NCI-H524 (cell line): Measurements from ENCODE around the gene TSEN54.
"Not testable (repeated sequence)": the region's sequence is repeated elsewhere in the genome, so short reads cannot be mapped to it uniquely, and the experiment has no call there.

Experiments
- DNase-seq, 2 experiments: peaks; one replicate each; lab custom pipeline; 2025; lab: John Stamatoyannopoulos, UW

Gene TSEN54

DNA sequence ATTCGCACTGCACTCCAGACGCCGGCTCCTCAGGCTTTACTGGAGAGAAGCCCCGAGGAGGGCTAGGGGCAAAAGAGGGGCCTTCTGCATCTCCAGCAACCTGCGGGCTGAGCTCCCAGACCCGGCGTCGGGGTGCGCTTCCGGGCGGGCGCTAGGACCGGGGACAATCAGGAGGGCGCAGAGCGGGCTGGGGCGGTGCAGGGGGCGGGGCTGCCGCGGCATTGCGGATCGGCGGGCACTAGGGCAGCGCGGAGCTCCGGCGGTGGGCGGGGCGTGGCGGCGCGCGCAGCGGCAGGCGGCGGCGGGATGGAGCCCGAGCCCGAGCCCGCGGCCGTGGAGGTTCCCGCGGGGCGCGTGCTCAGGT, at the start of gene TSEN54:
TSS of gene TSEN54 (plus strand) at position 274 of the 364 bp plus-strand sequence. CDS start at position 307, 33 bp downstream.
- DNase-seq = peak; percentile 91 to 95

DNA sequence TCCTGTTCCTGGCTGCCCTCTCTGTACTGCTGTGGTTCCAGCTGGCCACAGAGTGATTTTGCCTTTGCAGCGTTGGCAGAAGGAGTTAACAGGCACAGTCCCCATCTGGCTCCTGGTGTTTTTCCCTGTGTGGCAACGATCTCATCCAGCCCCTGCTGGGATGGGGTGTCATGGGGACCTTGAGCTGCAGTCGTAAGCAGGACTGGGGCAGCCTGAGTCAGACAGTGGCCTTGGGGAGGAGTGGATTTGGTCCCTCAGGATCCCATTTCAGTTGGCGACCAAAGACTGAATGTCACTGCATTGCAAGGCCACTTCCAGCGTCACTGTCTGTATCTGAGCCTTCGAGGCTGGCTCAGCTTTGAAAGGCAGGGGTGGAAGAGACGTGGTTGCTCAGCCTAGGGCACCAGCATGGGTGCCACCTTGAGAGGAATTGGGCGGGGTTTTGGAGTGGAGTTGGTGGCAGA, 48.0 kb upstream of the TSEN54 start:
- DNase-seq = peak in 1 of 2 experiments; percentile 22

DNA sequence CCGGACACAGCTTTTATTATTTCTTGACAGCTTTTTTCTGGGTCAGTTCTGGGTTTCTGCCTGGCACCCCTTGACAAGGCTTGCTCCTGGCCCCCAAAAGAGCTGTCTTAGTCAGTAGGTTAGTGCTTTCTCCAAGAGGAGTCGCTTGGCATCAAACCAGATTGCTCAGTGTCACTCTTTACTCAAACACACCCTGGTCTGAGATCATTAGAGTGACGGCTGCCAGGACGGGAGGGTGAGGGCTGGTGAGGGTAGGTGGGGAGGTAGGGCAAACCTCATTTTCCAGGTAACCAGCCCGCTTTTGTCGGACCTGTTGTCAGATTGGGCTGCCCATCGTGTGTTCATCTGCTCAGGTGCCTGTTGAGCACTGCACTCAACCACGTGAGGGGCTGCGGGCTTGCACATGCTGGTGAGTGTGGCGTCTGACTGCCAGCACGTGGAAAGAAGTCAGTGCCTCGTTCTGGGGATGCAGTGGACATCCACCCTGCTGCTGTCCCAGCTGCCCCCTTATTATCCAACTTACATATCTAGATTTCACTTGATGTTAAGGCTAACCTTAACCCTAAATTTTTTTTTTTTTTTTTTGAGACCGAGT, 47.5 kb upstream of the TSEN54 start:
- no peak for DNase-seq

DNA sequence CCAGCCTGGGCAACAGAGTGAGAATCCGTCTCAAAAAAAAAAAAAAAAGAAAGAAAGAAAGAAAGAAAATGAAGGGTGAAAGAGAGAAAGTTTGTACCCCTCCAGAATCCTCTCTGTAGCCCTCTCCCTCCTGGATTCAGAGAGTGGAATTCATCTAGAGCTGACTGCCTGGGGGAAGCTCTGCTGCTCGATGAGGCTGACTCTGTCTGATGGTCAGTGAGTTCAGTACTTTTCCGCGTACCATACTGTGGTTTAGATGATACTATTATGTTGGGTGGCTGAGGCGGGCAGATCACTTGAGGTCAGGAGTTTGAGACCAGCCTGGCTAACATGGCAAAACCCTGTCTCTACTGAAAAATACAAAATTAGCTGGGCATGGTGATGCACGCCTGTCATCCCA, 45.1 kb upstream of the TSEN54 start:
- no peak for DNase-seq

DNA sequence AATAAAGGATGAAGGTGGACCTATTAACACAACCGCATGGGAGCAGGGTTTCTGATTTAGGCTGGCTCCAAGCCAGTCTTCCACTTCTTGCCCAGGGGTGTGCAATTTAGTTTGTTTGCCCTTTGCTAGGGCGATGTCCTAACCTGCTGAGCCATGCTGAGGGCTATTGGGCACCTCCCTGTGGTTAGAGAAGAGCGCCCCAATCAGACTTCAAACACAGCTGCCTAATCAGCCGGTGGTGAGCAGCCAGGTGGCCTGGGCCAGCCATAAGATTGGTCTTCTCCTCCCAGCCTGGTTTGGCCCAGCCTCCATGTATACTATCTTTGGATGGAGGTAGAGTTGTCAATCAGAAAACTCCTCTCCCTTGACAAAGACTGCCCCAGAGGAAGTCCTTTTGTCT, 44.2 kb upstream of the TSEN54 start:
- no peak for DNase-seq

DNA sequence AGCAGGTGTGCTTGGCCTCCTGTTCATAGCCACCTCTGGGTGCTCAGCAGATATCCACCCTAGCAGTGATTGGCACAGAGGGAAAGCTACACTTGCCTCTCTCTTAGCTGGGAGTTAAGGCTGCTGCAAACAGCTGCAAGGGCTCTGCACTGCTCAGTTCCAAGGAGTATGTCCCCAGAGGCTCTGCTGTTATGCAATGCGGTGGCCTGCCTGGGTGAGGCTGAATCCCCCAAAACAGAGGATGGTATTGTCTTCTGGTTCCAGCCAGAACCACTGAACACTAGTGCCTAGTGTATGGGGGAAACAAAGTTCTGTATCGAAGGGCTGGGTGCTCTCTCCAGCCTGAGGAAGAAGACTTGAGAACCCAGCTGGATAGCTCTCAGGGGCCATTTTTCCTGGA, 43.1 kb upstream of the TSEN54 start:
- DNase-seq = no peak

DNA sequence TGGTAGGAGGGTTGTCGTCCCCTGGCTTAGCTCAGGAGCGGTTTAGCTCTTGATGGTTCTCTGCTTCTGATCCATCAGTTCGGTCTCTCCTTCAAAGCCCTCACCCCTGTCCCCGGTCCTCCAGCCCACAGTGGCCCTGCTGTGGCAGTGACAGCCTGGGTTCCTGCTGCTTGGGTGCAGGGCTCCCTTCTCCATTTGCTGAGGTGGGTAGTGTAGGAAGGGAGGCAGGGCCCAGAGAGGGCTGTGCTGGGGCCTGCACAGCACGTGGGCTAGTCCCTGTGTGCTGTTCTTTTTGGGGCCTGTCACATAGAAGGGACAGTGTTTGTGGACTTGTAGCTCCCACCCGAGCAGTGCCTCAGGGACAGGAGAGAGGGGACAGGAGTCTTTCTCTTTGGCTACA, 41.6 kb upstream of the TSEN54 start:
- DNase-seq = no peak

DNA sequence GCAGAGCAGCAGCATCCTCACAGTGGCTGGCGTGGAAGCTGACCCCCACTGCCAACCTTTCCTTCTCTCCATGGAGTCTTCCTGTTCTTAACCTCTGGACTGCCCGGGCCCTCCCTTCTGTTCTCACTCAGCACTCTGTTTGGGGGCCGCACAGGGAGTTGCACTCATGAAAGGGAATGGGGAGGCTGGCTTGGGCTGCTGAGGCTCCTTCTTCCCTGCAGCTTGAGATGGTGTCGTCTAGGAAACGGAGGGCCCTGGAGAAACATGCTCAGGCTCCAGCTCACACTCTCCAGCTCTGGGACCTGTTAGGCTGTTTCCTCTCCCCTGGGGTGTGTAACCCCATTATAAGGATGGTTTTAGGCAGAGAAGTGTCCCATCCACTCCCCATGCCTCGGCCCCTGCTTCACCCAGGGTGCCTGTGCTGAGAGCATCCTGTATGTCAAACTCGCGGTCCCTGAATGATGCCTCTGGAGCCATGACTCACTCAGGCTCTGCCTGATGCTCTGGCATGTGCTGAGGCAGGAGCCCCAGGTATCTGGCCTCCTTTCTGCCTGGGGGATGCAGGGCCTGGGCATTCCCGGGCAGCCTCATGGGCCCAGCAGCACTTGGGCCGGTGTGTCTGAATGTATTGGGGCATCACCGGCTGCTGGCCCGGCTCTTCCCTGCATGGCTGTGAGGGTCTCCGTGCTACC, 41.0 kb upstream of the TSEN54 start:
- DNase-seq = no peak

DNA sequence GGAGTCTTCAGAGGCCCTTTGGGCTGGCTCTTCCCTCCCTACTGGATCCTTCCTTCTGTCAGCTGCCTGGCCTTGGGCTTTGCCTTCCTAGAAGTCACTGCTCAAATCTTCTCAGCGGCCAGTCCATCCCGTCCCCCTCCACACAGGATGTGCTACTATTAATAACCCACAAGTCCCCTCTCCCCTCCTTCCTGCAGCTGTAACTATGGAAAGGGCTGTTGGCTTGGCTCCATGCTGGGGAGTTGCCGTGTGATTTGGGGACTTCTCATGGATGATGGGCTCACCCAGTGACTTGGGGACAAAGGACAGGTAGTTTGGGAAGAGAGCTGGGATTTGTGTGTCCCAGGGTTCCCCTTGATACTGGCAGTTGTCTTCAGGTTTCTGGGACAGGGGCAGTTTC, 40.5 kb upstream of the TSEN54 start:
- DNase-seq = no peak

DNA sequence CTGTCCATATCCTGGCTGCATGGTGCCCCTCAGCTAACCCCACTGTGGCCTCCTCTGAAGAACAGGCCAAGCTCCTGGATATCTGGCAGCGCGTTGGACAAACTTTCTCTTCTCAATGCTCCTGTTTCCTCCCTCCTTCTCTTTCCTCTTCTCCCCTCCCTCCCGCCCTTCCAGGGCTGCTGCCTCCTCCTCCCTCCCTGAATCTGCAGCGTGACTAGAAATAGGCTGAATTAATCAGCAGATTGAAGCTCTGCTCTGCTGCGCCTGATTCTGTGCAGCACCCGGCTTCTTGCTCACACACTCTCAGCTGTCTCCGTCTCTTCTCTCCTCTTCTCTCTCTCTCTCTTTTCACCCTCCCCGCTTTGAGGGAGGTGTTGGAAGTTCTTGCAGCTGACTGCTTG, 40.1 kb upstream of the TSEN54 start:
- DNase-seq = no peak

DNA sequence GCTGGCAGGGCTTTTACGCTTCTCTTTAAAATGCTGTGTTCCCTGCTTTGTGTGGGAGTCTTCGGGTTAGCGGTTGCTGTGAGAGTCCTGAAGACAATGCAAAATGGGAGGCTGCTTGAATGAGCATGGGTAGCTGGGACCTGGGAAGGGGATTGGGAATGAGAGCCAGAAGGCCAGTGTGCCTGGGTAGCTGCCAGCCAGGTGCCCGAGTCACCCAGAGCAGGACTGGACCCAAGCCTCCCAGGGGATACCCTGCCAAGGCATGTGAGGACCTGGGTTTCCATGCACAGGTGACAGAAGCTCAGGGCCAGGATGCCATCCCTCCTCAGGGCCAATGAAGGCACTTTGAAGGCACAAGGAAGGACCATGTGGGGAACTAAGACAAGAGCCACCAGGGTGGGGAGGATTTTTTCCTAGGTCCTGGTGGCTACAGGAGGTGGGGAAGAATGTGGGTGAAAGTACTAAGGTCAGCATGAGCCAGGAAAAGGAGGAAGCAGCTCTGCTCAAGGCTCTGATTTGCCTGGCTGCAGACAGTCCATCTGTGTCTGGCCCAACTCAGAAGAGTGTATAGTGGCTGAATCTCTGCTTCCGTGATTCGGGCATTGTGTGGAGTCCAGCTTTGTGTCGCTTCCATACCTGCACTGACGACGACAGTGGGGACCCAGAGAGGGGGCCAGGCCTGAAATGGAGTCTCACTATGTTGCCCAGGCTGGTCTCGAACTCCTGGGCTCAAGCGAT, 39.4 kb upstream of the TSEN54 start:
- DNase-seq = no peak

DNA sequence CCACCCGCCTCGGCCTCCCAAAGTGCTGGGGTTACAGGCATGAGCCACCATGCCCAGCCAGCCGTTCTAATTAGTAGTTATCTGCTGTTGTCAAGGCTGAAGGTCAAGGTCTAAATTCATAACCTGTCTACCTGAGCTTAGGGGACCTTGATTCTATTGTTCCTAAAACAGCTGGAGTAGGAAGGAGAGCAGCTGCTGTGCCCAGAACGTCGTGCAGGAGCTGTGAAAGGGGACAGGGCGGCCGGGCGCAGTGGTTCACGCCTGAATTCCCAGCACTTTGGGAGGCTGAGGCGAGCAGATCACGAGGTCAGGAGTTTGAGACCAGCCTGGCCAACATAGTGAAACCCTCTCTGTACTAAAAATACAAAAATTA, 38.9 kb upstream of the TSEN54 start:
- DNase-seq = not testable (repeated sequence)

DNA sequence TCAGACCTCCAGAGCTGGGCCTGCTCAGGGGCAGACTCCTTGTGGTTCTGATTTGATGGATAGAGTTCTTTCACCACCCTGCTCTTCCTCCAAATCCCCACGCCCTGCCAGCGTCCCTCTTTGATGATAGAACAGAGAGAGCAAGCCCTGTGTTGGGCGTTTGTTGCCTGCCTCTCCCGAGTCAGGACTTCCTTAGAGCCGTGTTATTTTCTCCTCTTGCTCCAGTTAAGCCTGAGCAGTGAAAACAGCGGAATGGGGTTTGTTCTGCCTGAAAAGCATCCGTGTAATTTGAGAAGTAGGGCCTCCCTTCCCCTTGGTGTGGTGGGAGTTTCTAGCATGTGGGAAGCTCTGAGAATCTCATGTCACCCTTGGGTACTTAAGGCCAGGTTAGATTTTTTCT, 37.8 kb upstream of the TSEN54 start:
- DNase-seq = no peak

DNA sequence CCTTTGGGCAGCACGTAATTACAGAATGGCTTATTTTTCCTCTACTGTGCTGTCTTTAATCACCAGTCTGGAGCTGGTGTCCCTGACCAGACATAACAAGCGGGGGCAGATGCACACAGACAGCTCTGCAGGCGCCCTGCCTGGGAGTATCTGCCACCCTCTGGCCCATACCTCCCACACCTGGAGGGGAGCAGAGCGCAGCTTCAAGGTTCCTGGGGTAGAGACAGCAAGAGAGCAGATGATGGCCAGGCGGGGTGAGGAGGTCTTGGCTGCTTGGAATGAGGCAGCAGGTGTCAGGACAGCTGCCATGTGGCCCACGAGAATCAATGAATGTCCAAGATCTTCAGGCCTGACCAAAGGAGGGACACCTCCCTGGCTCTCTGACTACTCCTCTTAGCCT, 36.0 kb upstream of the TSEN54 start:
- peak in 1 of 2 experiments; percentile 32 for DNase-seq

DNA sequence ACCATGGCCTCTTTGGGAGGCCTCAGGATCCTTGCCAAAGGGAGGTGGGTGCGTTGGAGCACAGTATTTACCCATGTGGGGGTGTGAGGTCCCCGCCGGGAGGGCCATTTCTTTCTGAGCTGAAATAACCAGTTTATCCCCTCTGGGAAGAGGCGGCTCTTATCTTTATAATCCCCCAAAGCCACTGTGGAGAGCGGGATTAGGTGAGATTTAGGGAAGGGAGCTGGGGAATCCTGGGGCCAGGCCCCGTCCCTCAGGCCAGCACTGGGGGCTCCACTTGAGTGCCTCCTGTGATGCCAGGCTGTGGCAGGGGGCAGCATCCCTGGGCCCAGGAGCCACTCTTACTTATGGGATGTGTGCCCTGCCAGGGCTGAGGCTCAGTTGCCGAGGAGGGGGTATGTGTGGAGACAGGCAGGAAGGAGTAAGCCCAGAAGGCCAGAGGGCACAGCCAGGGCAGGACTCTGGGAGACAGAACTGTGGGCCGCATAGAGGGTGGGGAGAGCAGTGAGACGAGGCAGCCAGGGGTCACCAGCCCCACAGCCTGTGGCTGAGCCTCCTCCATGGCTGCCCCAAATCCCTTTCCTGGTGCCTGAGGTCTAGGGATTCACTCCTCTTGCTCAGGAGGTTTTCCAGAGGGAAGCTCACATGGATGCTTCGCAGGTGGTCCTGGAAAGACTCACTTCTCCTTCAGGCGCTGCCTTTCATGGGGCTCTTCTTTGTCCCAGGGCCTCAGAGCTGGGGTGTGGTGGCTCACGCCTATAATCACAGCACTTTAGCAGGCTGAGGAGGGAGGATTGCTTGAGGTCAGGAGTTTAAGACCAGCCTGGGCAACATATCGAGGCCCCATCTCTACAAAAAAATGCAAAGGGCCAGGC, 34.9 kb upstream of the TSEN54 start:
- DNase-seq = peak; percentile 89 to 92

DNA sequence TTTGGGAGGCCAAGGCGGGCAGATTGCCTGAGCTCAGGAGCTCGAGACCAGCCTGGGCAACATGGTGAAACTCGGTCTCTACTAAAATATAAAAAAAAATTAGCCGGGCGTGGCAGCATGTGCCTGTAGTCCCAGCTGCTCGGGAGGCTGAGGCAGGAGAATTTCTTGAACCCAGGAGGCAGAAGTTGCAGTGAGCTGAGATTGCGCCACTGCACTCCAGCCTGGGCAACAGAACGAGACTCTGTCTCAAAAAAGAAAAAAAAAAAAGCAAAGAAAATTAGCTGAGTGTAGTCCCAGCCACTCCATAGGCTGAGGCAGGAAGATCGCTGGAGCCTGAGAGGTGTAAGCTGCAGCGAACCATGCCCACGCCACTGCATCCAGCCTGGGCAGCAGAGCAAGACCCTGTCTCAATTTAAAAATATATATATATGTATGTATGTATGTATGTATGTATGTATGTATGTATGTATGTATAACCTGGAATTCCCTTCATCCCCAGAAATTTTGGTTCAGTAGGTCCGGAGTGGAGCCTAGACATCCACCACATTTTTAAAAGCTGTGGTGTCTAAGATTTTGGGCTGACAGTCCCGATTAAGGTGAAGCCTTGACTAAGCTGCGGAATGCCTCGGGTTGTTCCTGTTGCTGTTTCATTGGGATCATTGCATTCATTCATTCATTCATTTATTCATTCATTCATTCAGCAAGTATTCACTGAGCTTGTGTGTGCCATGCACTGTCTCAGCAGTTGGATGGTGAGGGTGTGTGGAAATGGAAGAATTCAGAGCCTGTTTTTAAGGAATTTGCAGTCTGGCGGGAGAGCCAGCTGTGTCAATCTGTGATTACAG, 34.0 kb upstream of the TSEN54 start:
- no peak for DNase-seq

DNA sequence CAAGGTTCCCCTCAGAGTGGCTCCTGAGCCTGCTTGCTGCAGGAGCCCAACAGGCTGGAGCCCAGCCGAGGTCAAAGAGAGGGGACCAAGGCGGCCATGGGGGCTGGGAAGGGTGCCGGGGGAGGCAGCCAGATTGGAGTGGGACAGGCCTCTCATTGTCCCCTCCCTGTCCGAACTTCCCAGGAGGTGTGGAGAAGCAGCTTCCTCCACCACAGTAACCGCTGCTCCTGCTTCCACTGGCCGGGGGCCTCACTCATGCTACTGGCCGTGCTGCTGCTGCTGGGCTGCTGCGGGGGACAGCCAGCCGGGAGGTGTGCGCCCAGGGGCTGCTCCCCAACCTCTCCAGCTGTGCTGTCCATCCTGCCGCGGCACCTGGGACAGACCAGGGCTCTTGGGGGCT, 30.6 kb upstream of the TSEN54 start:
- DNase-seq = no peak

DNA sequence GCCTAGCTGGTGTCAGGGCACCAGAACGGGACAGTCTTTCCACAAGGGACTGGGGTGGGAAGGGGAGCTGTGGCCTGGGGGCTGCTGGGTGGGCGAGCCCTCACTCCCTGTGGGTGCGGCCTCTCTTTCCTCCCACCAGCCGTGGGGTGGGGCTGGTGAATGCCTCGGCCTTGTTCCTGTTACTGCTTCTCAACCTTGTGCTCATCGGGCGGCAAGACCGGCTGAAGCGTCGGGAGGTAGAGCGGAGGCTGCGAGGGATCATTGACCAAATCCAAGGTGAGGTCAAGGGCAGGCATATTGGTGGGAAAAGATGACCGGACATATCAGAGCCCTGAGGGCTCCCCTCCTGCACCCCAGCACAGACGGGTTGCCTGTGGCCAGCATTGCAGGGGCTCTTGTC, 30.2 kb upstream of the TSEN54 start:
- no peak for DNase-seq

DNA sequence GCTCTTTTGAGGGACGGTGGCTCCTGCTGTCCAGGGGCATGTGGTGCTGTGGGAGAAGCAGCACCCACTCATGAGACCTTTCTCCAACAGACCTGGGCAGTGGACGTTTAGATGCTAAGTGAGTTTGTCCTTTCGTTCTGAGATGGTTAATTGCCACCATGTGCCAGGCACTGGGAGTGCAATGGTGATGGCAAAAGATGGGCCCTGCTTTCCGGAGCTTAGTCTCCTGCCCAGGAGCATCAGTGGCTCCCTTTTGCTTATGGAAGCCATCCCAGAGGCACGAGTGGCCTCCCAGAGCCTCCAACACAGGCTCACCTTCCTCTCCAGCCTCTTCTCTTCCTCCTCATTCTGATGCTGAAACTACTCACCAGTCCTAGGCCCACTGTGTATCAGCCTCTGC, 29.4 kb upstream of the TSEN54 start:
- no peak for DNase-seq

DNA sequence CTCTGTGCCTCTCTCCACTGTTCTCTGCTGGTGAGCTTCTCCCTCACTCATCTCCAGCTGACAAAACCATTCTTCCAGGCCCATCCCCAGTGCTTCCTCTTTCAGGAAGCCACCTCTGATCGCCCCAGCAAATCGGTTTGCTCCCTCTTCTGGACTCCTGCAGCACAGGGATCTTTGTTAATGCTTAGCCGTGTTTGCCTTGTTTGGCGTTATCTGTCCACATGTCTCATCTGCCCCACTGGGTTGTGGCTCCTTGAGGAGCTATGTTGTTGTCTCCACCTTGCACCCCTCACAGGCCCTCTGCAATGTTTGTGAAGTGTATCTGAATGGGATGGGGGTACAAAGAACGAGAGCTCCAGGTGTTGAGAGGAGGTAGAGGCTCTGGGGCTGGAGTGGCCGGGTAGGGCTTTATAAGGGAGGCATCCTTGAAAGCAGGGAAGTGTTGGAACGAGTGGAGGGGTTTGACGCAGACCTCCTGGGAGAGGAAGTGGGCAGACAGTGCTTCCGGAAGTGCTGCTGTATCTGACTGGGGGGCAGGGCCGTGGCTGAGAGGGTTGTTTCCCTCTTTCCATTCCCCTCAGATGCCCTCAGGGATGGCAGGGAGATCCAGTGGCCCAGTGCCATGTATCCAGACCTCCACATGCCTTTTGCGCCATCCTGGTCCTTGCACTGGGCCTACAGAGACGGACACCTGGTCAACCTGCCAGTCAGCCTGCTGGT, 28.8 kb upstream of the TSEN54 start:
- no peak for DNase-seq
